ENCODE results near the gene MRPS34.

The MRPS34 gene

DNA sequence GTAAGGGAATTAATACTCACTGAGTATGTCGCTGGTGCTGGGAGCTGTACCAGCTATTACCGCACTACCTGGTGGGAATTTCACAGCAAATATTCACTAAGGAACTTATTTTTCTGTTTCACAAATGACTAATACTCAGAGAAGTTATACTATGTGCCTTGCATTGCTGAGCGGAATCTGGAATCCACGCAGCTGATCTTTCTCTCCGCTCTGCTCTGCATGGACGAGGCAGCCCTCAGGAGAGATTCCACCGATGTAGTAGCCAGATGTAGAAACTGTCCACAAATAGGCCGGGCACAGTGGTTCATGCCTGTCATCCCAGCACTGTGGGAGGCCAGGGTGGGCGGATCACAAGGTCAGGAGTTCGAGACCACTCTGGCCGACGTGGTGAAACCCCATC is 18.7 kb downstream of the MRPS34 start:
- Histone ChIP-seq H3K4me1 (no peaks in the 10 kb centered on the region), H3K27ac (no peak overlapping the region), H3K9me3 (ENCODE audit: control insufficient read depth, low read length) (no peaks in the 10 kb centered on the region), H3K4me2 (ENCODE audit: low read length) (no peak overlapping the region), H3K4me3 (ENCODE audit: low read depth, low read length) (no peak overlapping the region), H3K79me2 (peaks cover 2% of the 10 kb centered on the region), H3K36me3 (ENCODE audit: control insufficient read depth, insufficient read depth, low read length) (no peaks in the 10 kb centered on the region), H3K9ac (no peak overlapping the region), H3K27me3 (ENCODE audit: control insufficient read depth, insufficient read depth, low read length) (no peaks in the 10 kb centered on the region), H2AFZ (no peak overlapping the region)
- TF ChIP-seq, protein P1, sequence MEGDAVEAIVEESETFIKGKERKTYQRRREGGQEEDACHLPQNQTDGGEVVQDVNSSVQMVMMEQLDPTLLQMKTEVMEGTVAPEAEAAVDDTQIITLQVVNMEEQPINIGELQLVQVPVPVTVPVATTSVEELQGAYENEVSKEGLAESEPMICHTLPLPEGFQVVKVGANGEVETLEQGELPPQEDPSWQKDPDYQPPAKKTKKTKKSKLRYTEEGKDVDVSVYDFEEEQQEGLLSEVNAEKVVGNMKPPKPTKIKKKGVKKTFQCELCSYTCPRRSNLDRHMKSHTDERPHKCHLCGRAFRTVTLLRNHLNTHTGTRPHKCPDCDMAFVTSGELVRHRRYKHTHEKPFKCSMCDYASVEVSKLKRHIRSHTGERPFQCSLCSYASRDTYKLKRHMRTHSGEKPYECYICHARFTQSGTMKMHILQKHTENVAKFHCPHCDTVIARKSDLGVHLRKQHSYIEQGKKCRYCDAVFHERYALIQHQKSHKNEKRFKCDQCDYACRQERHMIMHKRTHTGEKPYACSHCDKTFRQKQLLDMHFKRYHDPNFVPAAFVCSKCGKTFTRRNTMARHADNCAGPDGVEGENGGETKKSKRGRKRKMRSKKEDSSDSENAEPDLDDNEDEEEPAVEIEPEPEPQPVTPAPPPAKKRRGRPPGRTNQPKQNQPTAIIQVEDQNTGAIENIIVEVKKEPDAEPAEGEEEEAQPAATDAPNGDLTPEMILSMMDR (IDR thresholded peaks at IDR 0.05): no peak

DNA sequence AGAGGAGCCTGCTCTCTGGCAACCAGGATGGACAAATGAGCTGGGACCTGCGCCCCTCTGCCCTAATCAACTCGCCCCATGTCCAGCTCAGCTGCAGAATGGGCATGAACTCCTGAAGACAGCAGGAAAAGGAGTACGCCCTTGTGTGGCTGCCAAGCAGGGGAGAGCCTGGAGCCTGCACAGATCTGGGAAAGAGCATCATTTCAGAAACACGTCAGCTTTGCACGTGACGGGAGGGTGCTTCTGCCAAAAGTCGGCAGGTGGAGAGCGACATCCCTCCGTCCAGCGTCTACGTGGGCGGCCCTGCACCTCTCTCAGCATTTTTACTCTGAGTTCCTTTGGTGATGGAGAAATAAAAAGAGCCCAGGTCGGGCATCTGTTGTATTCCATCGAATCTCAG is 20.1 kb downstream of the MRPS34 start:
- Histone ChIP-seq H3K36me3 (ENCODE audit: control insufficient read depth, insufficient read depth, low read length) (no peaks in the 10 kb centered on the region), H3K9me3 (ENCODE audit: control insufficient read depth, low read length) (no peaks in the 10 kb centered on the region), H2AFZ (no peak overlapping the region), H3K9ac (no peak overlapping the region), H3K4me1 (no peaks in the 10 kb centered on the region), H3K27ac (no peak overlapping the region), H3K4me3 (ENCODE audit: low read depth, low read length) (no peak overlapping the region), H3K27me3 (ENCODE audit: control insufficient read depth, insufficient read depth, low read length) (no peaks in the 10 kb centered on the region), H3K79me2 (peaks cover 2% of the 10 kb centered on the region), H3K4me2 (ENCODE audit: low read length) (no peak overlapping the region)
- TF ChIP-seq, protein P1 (IDR thresholded peaks at IDR 0.05): no peak

- no peaks in the 10 kb centered on the region for H3K36me3 ChIP-seq (ENCODE audit: control insufficient read depth, insufficient read depth, low read length)
These were observed 21.0 kb downstream of the MRPS34 start for GRCh38 chr16:1751946-1752345.

DNA sequence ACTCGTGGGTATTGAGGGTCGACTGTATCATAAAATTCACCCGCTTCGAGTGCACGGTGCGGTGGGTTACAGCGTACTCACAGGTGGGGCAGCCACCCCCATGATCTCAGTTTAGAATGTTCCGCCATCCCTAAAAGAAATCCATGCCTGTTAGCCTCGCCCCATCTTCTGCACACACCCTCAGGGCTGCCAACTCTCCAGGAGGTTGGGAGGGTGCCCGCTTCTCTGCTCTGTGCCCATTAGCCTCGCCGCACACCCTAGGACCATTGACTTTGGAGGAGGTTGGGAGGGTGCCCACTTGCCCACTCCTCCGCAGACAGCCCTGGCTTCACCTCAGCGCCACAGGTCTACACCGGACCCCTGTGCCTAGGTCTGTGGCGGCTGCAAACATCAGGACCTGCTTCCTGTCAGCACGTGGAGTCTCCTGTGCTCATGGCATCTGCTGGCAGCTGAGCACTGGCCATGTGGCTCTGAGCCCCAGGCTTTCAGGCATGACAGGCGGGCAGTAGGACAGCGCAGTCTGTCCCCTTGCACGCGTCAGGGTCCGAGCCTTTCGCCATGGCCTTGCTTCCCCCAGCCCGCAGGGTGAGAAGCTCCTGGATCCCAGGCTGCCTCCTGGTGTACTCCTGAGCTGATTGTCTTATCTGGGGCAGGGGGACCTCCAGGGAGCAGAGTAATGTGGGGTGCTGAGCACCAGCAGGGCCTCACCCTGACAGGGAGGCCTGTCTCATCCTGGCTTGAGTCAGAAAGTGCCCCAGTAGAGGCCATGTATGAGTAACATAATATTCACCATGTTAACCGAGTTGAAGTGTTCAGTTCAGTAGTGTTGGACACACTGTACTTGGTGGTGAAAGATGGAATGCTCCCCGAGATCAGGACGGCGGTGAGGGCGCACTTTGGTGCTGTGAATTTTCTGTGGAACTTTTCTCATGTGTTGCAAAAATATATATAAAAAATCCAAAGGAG is 23.5 kb downstream of the MRPS34 start:
- no peak overlapping the region for H3K4me2 ChIP-seq (ENCODE audit: low read length)
- no peak overlapping the region for H3K4me3 ChIP-seq (ENCODE audit: low read depth, low read length)
- TF ChIP-seq, protein P1 (IDR thresholded peaks at IDR 0.05): no peak
- H3K4me1 ChIP-seq: no peaks in the 10 kb centered on the region
- no peak overlapping the region for H2AFZ ChIP-seq
- H3K9me3 ChIP-seq (ENCODE audit: control insufficient read depth, low read length): no peaks in the 10 kb centered on the region
- H3K9ac ChIP-seq: no peak overlapping the region
- H3K79me2 ChIP-seq: no peaks in the 10 kb centered on the region
- H3K27me3 ChIP-seq (ENCODE audit: control insufficient read depth, insufficient read depth, low read length): no peaks in the 10 kb centered on the region
- no peaks in the 10 kb centered on the region for H3K36me3 ChIP-seq (ENCODE audit: control insufficient read depth, insufficient read depth, low read length)
- no peak overlapping the region for H3K27ac ChIP-seq

More at GRCh38 chr16:1751946-1752345, 21.0 kb downstream of the MRPS34 start:
- H3K27me3 ChIP-seq (ENCODE audit: control insufficient read depth, insufficient read depth, low read length): no peaks in the 10 kb centered on the region
- H3K4me3 ChIP-seq (ENCODE audit: low read depth, low read length): no peak overlapping the region
- no peak overlapping the region for H3K9ac ChIP-seq
- no peak overlapping the region for H3K27ac ChIP-seq
- H3K9me3 ChIP-seq (ENCODE audit: control insufficient read depth, low read length): no peaks in the 10 kb centered on the region
- H3K4me1 ChIP-seq: no peaks in the 10 kb centered on the region
- TF ChIP-seq, protein P1 (IDR thresholded peaks at IDR 0.05): no peak
- H3K4me2 ChIP-seq (ENCODE audit: low read length): no peak overlapping the region
- peaks cover 2% of the 10 kb centered on the region for H3K79me2 ChIP-seq
- no peak overlapping the region for H2AFZ ChIP-seq
